ENCODE measurements around the gene CYS1. TPM values are rescaled to one million over a fixed set of nuclear protein-coding genes. Genes with fewer than 3 reads are reported as not detected.

CYS1 gene
- total RNA-seq, 4 donors from 2014 or later = 1.1 to 7.4 (median 2.0) TPM

DNA sequence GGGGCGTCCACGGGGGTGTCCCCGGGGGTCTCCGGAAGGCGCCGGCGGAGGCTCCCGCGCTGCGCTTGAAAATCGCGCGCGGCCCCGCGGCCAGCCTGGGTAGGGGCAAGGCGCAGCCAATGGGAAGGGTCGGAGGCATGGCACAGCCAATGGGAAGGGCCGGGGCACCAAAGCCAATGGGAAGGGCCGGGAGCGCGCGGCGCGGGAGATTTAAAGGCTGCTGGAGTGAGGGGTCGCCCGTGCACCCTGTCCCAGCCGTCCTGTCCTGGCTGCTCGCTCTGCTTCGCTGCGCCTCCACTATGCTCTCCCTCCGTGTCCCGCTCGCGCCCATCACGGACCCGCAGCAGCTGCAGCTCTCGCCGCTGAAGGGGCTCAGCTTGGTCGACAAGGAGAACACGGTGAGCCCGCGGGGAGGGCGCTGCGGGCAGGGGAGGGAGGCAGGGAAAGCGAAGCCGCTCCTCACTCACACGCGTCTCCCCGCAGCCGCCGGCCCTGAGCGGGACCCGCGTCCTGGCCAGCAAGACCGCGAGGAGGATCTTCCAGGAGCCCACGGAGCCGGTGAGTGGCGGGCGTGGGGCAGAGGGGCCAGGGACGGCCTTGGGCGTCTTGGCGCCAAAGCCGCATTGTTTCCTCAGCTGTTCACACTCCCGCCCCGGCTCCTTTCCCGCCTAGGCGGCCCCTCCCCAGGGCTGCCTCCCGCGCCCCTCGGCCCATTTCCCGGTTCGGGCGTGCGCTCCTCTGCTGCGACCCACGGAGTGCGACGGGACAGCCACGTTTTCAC, 42.5 kb upstream of the CYS1 start, which contains the start of gene RRM2:
Gene RRM2, plus strand, starts transcription at position 240 of the 781 bp plus-strand sequence. Its CDS starts 60 bp downstream, at position 300.
- peak within 1 kb of the TSS; percentile 82 to 87 (median 86) for H3K27ac ChIP-seq
- H3K36me3 ChIP-seq = no peaks in the 10 kb centered on the region
- in situ Hi-C loops (cut with MboI; ENCODE audit: low pct_ligation_motif_present in 1 of 4, low pct_unique_long_range_greater_than_20kb in 1 of 4, low sequenced_read_pairs in 3 of 4) = loop anchor here in 2 of 4 donors (10.0 to 25.0 kb wide), 2 partner anchors 312 to 540 kb away; no protein-coding TSS in a partner anchor
- TF ChIP-seq, protein P1, sequence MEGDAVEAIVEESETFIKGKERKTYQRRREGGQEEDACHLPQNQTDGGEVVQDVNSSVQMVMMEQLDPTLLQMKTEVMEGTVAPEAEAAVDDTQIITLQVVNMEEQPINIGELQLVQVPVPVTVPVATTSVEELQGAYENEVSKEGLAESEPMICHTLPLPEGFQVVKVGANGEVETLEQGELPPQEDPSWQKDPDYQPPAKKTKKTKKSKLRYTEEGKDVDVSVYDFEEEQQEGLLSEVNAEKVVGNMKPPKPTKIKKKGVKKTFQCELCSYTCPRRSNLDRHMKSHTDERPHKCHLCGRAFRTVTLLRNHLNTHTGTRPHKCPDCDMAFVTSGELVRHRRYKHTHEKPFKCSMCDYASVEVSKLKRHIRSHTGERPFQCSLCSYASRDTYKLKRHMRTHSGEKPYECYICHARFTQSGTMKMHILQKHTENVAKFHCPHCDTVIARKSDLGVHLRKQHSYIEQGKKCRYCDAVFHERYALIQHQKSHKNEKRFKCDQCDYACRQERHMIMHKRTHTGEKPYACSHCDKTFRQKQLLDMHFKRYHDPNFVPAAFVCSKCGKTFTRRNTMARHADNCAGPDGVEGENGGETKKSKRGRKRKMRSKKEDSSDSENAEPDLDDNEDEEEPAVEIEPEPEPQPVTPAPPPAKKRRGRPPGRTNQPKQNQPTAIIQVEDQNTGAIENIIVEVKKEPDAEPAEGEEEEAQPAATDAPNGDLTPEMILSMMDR (IDR thresholded peaks at IDR 0.05) = no peak
- peak in 1 of 3 donors; percentile 14 for TF ChIP-seq POLR2AphosphoS5 (IDR thresholded peaks at IDR 0.05)
- TF ChIP-seq EP300 (IDR thresholded peaks at IDR 0.05; ENCODE audit: low read depth) = no peak
- no peak for TF ChIP-seq POLR2A (IDR thresholded peaks at IDR 0.05)
- peaks cover 15% of the 10 kb centered on the region for H3K27me3 ChIP-seq
- intact Hi-C loops (cut with DNase I; ENCODE audit: low total_unique reads) = loop anchor here (5.0 kb wide), 1 partner anchor 315 kb away; no protein-coding TSS in a partner anchor
- 1% methylated on average over 80 of the region's 81 CpGs; no CpG with 5 or more reads in 1 of the 2 donors for WGBS, 2 donors (ENCODE audit: low coverage in 1 of 2)
- peak; percentile 94 for DNase-seq
- H3K4me3 ChIP-seq = peak within 1 kb of the TSS; percentile 43 to 65 (median 59)
- H3K4me1 ChIP-seq = peaks cover 23 to 63% (median 44%) of the 10 kb centered on the region in 4 donors
- H3K9me3 ChIP-seq = no peaks in the 10 kb centered on the region

DNA sequence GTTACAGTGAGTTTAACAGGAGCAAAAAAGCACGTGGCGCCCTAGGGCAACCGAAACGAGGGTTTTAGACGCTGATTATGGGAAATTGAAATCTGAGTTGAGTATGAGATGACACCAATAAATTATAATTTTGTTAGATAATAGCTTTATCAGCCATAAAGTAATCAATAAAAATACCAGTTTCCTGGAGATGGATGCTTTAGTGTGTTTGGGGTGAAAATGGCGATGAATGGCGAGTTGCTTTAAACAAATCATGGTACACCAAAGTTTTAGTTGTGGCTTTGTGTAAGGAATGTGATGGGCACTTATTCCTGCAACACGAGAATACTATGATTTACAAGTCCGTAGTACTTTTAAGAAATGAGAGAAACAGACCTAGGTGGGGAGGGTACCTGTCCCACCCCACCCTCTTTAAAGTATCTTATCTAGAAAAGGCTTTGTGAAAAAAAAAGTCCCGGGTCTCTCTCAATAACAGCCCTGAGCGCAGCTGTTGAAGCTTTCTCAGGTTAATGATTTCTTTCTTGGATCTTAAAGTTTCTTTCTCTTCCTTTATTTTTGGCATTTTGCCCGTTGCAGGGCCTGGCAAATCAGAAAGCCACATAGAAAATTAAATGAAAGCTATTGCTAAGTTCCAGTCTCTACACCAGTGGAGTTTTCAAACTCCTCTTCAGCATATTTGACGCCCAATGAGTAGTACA, 40.8 kb upstream of the CYS1 start:
- 12 to 14% methylated on average over 9 to 13 of the region's 13 CpGs for WGBS, 2 donors (ENCODE audit: low coverage in 1 of 2)

DNA sequence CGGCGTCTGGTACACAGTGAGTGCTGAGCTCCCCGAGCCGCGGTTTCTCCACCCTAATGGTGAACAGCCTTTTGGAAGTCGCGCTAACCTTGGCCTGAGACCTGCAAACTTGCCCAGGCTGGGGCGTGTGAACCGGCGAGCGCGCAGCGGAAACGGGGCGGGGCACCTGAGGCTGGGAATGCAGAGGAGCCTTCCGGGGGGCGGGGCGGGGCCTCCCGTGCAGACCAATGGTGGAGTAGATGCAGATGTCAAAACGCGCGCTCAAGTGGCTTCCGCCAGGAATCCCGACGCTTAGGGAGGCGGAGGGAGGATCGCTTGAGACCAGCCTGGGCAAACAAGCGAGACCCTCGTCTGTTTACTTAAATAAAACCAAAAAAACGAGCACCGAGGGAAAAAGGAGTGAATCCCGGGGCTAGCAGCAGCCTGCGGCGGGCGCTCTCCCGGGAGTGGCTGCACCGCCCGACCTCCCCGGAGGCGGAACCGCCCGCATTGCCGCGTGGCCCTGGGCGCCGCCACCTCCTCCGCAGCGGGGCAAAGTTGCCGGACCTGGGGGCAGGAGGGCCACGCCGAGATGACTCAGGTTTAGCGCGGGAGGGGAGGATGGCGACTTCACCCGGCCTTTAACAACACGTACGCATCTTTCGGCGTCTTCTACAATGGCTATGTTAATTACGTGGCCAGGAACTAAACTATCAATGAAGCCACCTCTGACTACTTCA, 40.1 kb upstream of the CYS1 start:
- TF ChIP-seq POLR2AphosphoS5 (IDR thresholded peaks at IDR 0.05) = peak; percentile 37 to 70 (median 46)
- TF ChIP-seq POLR2A (IDR thresholded peaks at IDR 0.05) = peak; percentile 64
- TF ChIP-seq, protein P1 (IDR thresholded peaks at IDR 0.05) = peak in 3 of 5 experiments; percentile 6 to 43 (median 26)
- no peak for TF ChIP-seq EP300 (IDR thresholded peaks at IDR 0.05; ENCODE audit: low read depth)
- in situ Hi-C loops (cut with MboI; ENCODE audit: low pct_ligation_motif_present in 1 of 4, low pct_unique_long_range_greater_than_20kb in 1 of 4, low sequenced_read_pairs in 3 of 4) = loop anchor here in 2 of 4 donors (10.0 to 25.0 kb wide), 2 partner anchors 314 to 542 kb away; no protein-coding TSS in a partner anchor
- Histone ChIP-seq H3K27me3 (peaks cover 15% of the 10 kb centered on the region), H3K4me3 (peak overlapping the region; percentile 45 to 82 (median 58)), H3K9me3 (no peaks in the 10 kb centered on the region), H3K27ac (peak overlapping the region; percentile 82 to 87 (median 86)), H3K36me3 (no peaks in the 10 kb centered on the region), H3K4me1 (peaks cover 23 to 49% (median 37%) of the 10 kb centered on the region in 4 donors)
- 1% methylated on average over 58 of the region's 60 CpGs; no CpG with 5 or more reads in 1 of the 2 donors for WGBS, 2 donors (ENCODE audit: low coverage in 1 of 2)
- peak; percentile 98 for DNase-seq
- intact Hi-C loops (cut with DNase I; ENCODE audit: low total_unique reads) = loop anchor here (5.0 kb wide), 1 partner anchor 317 kb away; no protein-coding TSS in a partner anchor

More for the DNA sequence above, 40.8 kb upstream of the CYS1 start:
- H3K9me3 ChIP-seq = no peaks in the 10 kb centered on the region
- peaks cover 15% of the 10 kb centered on the region for H3K27me3 ChIP-seq
- peaks cover 23 to 55% (median 39%) of the 10 kb centered on the region in 4 donors for H3K4me1 ChIP-seq
- TF ChIP-seq EP300 (IDR thresholded peaks at IDR 0.05; ENCODE audit: low read depth) (no peak), POLR2A (IDR thresholded peaks at IDR 0.05) (no peak), POLR2AphosphoS5 (IDR thresholded peaks at IDR 0.05) (no peak)
- TF ChIP-seq, protein P1 (IDR thresholded peaks at IDR 0.05) = no peak
- no peaks in the 10 kb centered on the region for H3K36me3 ChIP-seq
- H3K27ac ChIP-seq = peak overlapping the region; percentile 82 to 87 (median 86)
- peak overlapping the region; percentile 45 to 82 (median 58) for H3K4me3 ChIP-seq
- intact Hi-C loops (cut with DNase I; ENCODE audit: low total_unique reads) = loop anchor here (5.0 kb wide), 1 partner anchor 316 kb away; no protein-coding TSS in a partner anchor
- in situ Hi-C loops (cut with MboI; ENCODE audit: low pct_ligation_motif_present in 1 of 4, low pct_unique_long_range_greater_than_20kb in 1 of 4, low sequenced_read_pairs in 3 of 4) = loop anchor here in 2 of 4 donors (10.0 to 25.0 kb wide), 2 partner anchors 314 to 541 kb away; no protein-coding TSS in a partner anchor
- peak; percentile 32 for DNase-seq
